HG03520 (cell line): ENCODE results near the gene CEACAM21.

Experiments used
- ATAC-seq: cut with Tn5 transposase; IDR thresholded peaks from one replicate; pipeline ENCODE4 v1.9.1; 2021; ENCODE audit warnings: mild to moderate bottlenecking, moderate library complexity; ENCODE audit not compliant: unreplicated experiment

Gene CEACAM21

GRCh38 chr19:41575998-41576397 is at the start of gene CEACAM21:
TSS of gene CEACAM21 (plus strand) at chr19:41576166. CDS start at chr19:41576275, 109 bp downstream.
- no peak for ATAC-seq

DNA sequence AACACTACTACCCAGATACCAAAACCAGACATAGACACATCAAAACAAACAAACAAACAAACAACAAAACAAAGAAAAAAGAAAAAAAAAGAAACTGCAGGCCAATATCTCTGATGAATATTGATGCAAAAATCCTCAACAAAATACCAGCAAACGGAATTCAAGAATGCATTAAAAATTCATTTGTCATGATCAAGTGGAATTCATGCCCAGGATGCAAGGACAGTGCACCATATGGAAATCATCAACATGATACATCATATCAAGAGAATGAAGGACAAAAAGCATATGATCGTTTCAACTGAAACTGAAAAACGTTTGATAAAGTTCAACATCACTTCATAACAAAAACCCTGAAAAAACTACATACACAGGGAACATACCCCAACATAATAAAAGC is 48.9 kb upstream of the CEACAM21 start:
- no peak for ATAC-seq

DNA sequence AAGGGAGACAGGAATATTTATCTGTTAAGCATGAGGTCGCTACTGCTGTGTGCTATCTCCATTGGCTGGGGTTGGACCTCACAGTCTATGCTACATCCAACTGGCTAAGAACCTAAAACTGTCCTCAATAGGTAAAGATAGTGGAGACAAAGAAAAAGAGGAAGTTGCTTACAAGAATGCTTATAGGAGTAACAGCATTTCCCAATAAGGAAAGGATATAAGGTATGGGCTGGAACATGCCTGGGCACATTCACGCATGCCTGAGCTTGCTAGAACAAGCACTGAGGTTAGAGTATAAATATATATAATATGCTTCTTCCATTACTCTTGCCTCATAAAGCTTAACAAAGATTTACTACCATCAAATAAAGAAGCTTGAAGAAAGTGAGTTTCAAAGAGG is 47.9 kb upstream of the CEACAM21 start:
- ATAC-seq: no peak

DNA sequence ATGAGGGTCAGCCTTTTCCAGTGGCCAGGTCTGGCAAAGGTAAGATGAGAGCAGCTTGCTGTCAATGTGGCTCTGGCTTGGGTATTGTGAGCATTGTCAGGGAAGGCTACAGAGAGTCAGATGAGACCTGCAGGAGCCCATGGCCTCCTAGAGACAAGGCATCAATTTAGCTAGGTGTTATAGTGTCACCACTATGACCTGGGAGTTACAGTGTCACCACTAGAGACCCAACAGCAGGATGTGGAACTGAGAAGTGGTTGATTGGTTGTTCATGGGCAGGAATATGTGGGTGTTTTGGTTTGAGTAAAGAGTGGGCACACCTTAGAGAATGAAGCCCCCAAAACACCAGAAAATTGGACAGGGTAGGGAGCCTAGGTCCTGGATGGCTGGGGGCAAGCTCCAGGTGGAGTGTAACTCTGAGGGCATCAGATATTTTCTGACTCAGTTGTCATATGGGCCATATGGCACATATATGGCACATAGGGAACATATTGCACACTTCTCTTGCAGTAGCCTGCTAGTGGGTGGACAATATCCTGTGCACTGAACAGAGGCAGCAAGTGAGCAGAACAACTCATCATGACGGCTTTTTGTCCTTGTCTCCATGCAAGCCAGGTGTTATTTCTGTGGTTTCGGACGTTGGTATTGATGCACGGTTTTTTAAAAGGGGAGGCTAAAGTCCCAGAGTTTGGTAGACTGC is 46.3 kb upstream of the CEACAM21 start:
- no peak for ATAC-seq

DNA sequence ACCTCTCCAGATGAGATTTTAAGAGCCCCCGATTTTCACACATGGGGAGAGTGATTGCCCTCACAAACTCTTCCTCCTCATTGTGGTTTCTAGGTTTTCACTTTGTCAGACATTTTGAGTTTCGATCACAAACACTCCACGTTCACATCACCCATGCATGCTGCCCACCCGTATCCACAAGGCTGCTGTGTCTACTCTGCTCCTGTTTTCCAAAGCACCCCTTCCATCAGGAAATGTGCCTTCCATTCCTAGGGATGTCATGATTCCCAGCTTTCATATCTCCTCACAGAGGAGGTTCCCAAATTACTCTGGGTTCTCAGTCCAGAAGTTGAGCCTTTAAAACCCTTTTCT is 45.8 kb upstream of the CEACAM21 start:
- ATAC-seq: no peak

- ATAC-seq: no peak
Measured at GRCh38 chr19:41530761-41531301, 45.1 kb upstream of the CEACAM21 start.

- no peak for ATAC-seq
Measured at GRCh38 chr19:41531438-41532311, 44.3 kb upstream of the CEACAM21 start.

DNA sequence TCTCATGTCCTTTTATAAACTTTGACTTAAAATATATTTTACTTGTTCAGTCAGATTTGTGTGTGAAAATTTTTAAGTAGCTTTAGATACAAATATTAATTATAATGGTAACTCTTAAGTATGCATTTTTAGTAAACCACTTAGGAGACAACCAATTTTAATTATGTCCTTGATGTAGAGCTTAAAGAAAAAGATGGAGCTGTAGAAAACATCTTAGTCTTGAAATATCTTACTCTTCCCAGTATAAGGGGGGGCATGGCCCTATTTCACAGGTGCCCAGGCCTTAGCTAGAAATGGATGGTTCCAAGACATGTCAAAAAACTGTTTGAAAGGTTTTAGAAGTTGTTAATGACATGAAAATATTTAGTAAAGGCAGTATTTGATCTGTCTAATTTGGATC is 43.4 kb upstream of the CEACAM21 start:
- no peak for ATAC-seq

DNA sequence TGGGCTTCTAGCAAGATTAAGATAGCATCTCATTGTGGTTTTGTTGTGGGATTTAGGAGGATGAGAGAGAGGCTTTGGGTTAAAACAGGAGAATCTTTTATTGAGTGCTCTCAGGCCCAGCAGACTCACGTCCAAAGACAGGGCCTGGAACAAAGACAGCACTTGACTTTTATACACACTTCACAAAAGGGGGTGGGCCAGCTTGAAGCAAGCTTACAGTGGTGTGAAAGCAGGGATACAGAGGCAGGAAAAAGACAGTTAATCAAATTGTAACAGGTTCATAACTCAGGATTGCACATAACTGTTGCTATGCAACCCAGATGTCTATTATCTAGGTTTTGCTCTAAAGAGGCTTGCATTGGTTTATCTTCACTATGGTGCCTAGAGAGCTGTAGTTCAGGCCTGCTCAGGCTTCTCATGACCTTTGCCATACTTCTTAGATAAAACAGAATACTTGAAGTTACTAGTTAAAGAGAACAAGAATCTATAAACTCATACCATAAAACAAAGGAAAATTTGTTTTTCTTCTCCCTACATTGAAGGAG is 42.2 kb upstream of the CEACAM21 start:
- ATAC-seq: no peak

- ATAC-seq: peak; percentile 49
Measured at GRCh38 chr19:41535029-41535622, 40.8 kb upstream of the CEACAM21 start.

DNA sequence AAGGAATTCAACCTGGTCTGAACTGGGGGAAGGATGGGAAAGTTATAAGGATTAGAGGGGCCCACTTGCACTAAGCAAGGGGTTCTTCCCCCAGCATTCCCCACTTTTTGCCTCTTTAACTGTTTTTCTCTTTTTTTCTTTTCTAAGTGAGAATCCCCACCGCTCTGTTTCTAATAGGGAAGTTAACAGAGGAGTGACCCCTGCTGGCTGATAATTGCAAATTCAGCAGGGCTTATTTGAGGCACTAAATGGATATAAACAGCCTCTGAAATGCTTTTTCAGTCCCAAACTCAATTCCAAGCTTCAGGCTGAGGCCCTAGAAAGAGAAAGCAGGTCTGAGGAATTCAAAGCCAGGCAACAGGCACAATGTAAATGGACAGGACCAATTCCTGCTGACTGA is 38.2 kb upstream of the CEACAM21 start:
- ATAC-seq: no peak

- ATAC-seq: no peak
Measured at GRCh38 chr19:41540041-41540695, 35.8 kb upstream of the CEACAM21 start.

GRCh38 chr19:41541990-41542584 is 33.9 kb upstream of the CEACAM21 start:
- ATAC-seq: no peak

GRCh38 chr19:41542622-41543021 is 33.3 kb upstream of the CEACAM21 start:
- no peak for ATAC-seq

DNA sequence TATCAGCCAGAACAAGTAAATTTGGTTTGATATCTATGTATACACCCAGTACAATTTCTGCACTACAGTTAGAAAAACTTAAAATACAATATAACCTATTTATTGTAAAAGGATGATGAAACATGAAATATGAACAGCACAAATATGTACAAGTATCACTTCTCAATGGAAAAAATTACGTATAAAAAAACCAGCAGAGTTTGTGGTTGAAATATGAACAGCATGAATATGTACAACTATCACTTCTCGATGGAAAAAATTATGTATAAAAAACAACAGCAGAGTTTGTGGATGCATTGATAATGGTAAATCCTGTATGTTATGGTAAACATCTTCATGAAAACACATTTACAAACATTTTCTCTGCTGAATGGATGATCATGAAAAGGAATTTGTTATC is 32.4 kb upstream of the CEACAM21 start:
- ATAC-seq: no peak

- no peak for ATAC-seq
Measured at GRCh38 chr19:41545547-41545946, 30.4 kb upstream of the CEACAM21 start.

GRCh38 chr19:41546386-41546789 is 29.6 kb upstream of the CEACAM21 start:
- no peak for ATAC-seq

DNA sequence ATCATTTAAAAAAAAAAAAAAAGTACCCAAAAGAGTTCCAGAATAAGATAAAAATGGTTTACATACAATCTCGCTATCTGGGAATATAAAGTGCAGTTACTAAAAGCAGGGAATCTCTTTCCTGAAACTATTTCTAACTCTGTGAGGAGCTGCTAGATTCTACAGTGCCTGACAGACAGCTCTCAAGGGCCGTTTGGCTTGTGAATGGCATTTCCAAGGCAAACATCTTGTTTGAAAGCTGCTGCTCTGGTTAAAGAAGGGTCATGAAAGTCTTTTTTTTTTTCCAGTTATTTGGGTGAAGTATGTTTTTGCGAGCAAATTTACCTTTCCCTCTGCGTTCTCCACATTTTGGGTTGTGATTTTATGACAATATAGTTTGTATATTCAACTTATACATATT is 29.0 kb upstream of the CEACAM21 start:
- no peak for ATAC-seq

DNA sequence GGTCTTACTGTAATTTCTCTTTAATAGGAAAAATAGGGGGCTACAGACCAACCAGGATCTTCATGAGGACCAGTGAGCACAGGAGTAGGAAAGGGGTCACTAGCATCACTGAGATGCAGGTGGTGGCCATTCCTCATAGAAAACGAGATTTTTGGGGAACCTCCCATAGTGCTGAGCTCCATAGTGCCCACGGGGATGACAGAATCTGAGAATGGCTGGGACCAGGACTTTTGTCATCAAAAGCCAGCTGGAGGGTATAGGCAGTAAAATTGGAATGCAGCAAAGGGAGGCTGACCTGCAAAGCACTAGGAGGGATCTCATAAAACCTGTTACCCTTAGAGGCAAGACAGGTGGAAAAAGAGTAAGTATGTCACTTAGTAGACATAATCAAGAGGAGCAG is 28.4 kb upstream of the CEACAM21 start:
- no peak for ATAC-seq

DNA sequence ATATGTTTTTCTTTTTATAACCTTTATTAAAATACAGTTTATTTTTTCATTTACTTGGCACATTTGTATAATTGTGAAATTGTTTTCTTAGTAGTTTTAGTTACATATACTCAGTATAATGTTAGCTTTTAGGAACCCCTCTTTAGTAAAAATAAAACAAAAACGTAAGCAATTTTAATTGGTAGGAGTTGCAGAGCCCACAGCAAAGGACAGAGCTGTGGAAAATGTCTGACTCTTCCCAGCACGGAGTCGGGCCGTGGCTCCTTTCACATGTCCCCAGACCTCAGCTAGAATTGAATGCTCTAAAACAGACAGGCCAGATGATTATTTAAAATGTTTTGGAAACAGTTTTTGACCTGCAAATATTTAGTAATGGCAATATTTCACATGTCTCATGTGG is 27.9 kb upstream of the CEACAM21 start:
- no peak for ATAC-seq
